HepG2 (cell line): ENCODE data around the gene FAM229B. TPM values are rescaled to one million over a fixed set of nuclear protein-coding genes. Genes with fewer than 3 reads are reported as not detected.

Experiments
- AHDC1 ChIP-seq: sonication (generic); formaldehyde crosslinking; IDR thresholded peaks from 2 replicates; pipeline ENCODE4 v1.5.1; 2020; ENCODE audit warnings: mild to moderate bottlenecking, missing genetic modification reagents, borderline replicate concordance
- CAMTA2 ChIP-seq: sonication (generic); formaldehyde crosslinking; IDR thresholded peaks from 2 replicates; pipeline ENCODE4 v1.4.0; 2020; ENCODE audit warnings: mild to moderate bottlenecking, missing genetic modification reagents, borderline replicate concordance
- ELF4 ChIP-seq: sonication (generic); formaldehyde crosslinking; IDR thresholded peaks from 2 replicates; pipeline ENCODE4 v1.5.0; 2020; ENCODE audit warnings: missing genetic modification reagents, mild to moderate bottlenecking, moderate library complexity, borderline replicate concordance
- HNF4A ChIP-seq: sonication (generic); formaldehyde crosslinking; IDR thresholded peaks from 2 replicates; pipeline ENCODE4 v1.4.0; 2020; ENCODE audit warnings: missing genetic modification reagents
- HNRNPUL1 ChIP-seq: fragments of 200-400 bp; formaldehyde crosslinking; IDR thresholded peaks from 2 replicates; pipeline ENCODE4 v1.6.1; 2017; ENCODE audit warnings: low read depth, mild to moderate bottlenecking, low read length, moderate library complexity
- JUN ChIP-seq: sonication (generic); formaldehyde crosslinking; IDR thresholded peaks from 2 replicates; pipeline ENCODE4 v1.4.0; 2020; ENCODE audit warnings: mild to moderate bottlenecking, missing genetic modification reagents
- JUND ChIP-seq: sonication (generic); formaldehyde crosslinking; IDR thresholded peaks from 2 replicates; pipeline ENCODE4 v1.8.0; 2022; ENCODE audit warnings: mild to moderate bottlenecking, missing genetic modification reagents
- PHF8 ChIP-seq: sonication (generic); formaldehyde crosslinking; IDR thresholded peaks from 2 replicates; pipeline ENCODE4 v1.5.0; 2020; ENCODE audit warnings: missing genetic modification reagents
- RFX5 ChIP-seq: IDR thresholded peaks from 2 replicates; pipeline ENCODE4 v1.6.1; 2011; ENCODE audit warnings: low read depth, low read length, improper control_type of control experiment
- RXRA ChIP-seq: sonication (generic); formaldehyde crosslinking; IDR thresholded peaks from 2 replicates; pipeline ENCODE4 v1.5.1; 2020; ENCODE audit warnings: missing genetic modification reagents
- STAG1 ChIP-seq: sonication (generic); formaldehyde crosslinking; IDR thresholded peaks from 2 replicates; pipeline ENCODE4 v1.4.0; 2020; ENCODE audit warnings: missing genetic modification reagents
- STAT5B ChIP-seq: sonication (generic); formaldehyde crosslinking; IDR thresholded peaks from 2 replicates; pipeline ENCODE4 v1.4.0; 2020; ENCODE audit warnings: missing genetic modification reagents
- ZNF44 ChIP-seq: sonication (generic); formaldehyde crosslinking; IDR thresholded peaks from 2 replicates; pipeline ENCODE4 v1.5.1; 2020; ENCODE audit warnings: mild to moderate bottlenecking, missing genetic modification reagents
- ZNF574 ChIP-seq: sonication (generic); formaldehyde crosslinking; IDR thresholded peaks from 2 replicates; pipeline ENCODE4 v1.4.0; 2020; ENCODE audit warnings: missing genetic modification reagents
- ZNF609 ChIP-seq: sonication (generic); formaldehyde crosslinking; IDR thresholded peaks from 2 replicates; pipeline ENCODE4 v1.4.0; 2020; ENCODE audit warnings: mild to moderate bottlenecking, missing genetic modification reagents, borderline replicate concordance
- ZNF75D ChIP-seq: sonication (generic); formaldehyde crosslinking; IDR thresholded peaks from 2 replicates; pipeline ENCODE4 v1.8.1; 2023; ENCODE audit warnings: missing genetic modification reagents, mild to moderate bottlenecking, borderline replicate concordance
- polyA plus RNA-seq, 8 experiments: library from polyadenylated mRNA; depleted of rRNA in 3 of 8; stranded (reverse) in 7 of 8; unstranded in 1 of 8; fragments of >200 nt; fragmentation: Illumina TruSeq in 4 of 8; extraction: Trizol in 4 of 8; gene quantifications; 2 replicates each; pipeline versions ENCODE4 v1.2.1 to v1.2.3, GENCODE V29; 2011 to 2016; ENCODE audit warnings: low read depth in 4 of 8, missing spikeins in 1 of 8, mixed read lengths in 1 of 8; ENCODE audit not compliant: insufficient read depth in 1 of 8
- total RNA-seq, 5 experiments: library from RNA; depleted of rRNA; stranded (reverse); fragments of >200 nt; fragmentation: Illumina TruSeq; extraction: Trizol; gene quantifications; 2 replicates each; pipeline ENCODE4 v1.2.3, GENCODE V29; 2016; ENCODE audit warnings: low read depth in 1 of 5

The FAM229B gene
- total and polyA plus RNA-seq, 2 of the 13 experiments (the other 11 are each of a cell fraction or from before 2014, with no cell fraction given): 11.3 to 19.5 TPM

- TF ChIP-seq AHDC1 (CRISPR knock-in tag): no peak
- TF ChIP-seq ZNF75D (CRISPR knock-in tag): no peak
- no peak for TF ChIP-seq ELF4 (CRISPR knock-in tag)
- TF ChIP-seq RXRA (CRISPR knock-in tag): peak; percentile 78
- peak; percentile 94 for TF ChIP-seq CAMTA2 (CRISPR knock-in tag)
- peak; percentile 95 for TF ChIP-seq PHF8 (CRISPR knock-in tag)
- 0 out of 2 replicates have a peak, but pooled peaks have one; percentile 10 for TF ChIP-seq JUND
- no peak for TF ChIP-seq HNRNPUL1
- peak; percentile 72 for TF ChIP-seq RFX5
- TF ChIP-seq ZNF574 (CRISPR knock-in tag): peak; percentile 84
- peak; percentile 91 for TF ChIP-seq ZNF44 (CRISPR knock-in tag)
- TF ChIP-seq ZNF609 (CRISPR knock-in tag): no peak
- TF ChIP-seq HNF4A (CRISPR knock-in tag): peak; percentile 8; the same call in 1 of the 2 replicates
- no peak for TF ChIP-seq STAG1
- TF ChIP-seq JUN (CRISPR knock-in tag): no peak; the same call in 1 of the 2 replicates
- no peak; the same call in 1 of the 2 replicates for TF ChIP-seq STAT5B
Measured at GRCh38 chr6:112087136-112087911, at the start of gene FAM229B, which contains the start of gene TUBE1 (continued).
